Effector CD4-positive, alpha-beta T cell (primary cell): Measurements from ENCODE around the gene GLYATL3.

ENCODE experiments used
- DNase-seq: peaks from one replicate; pipeline ENCODE4 v3.0.0-alpha.2; 2020

Gene GLYATL3

GRCh38 chr6:49514571-49515484 is 15.1 kb downstream of the GLYATL3 start:
- DNase-seq = no peak

DNA sequence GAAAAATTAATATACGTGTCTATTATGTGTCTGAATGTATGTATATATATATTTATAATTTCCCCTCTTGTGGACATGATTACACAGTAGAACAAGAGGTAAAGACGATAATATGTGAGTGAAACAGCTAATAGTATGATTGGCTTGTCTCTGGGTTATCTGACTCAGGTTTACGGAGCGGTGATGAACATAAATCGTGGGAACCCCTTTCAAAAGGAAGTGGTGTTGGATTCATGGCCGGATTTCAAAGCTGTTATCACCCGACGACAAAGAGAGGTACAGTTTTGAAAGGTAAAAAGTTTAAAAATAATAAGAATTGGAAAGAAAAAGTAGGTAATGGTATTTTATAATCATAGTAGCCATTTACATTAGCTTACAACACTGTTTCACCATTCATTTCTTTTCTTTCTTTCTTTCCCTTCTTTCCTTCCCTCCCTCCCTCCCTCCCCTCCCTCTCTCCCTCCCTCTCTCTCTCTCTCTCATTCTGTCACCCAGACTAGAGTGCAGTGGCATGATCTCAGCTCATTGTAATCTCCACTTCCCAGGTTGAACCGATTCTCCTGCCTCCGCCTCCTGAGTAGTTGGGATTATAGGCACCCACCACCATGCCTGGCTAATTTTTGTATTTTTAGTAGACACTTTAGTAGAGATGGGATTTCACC is 15.9 kb downstream of the GLYATL3 start:
- DNase-seq = no peak

DNA sequence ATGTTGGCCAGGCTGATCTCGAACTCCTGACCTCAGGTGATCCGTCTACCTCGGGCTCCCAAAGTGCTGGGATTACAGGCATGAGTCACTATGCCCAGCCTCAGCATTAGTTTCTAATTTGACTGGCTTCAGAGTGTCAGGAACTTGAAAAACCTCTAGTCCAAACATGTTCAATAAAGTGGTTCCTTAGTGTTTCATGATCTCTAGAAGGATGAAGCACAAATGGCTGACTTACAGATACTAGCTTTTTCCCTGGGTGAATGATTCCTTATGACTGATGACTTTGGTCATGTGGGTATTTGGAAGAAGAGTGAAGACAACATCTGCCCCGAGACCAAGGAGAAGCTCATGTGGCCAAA is 16.4 kb downstream of the GLYATL3 start:
- no peak for DNase-seq

GRCh38 chr6:49517919-49518318 is 18.2 kb downstream of the GLYATL3 start:
- no peak for DNase-seq

DNA sequence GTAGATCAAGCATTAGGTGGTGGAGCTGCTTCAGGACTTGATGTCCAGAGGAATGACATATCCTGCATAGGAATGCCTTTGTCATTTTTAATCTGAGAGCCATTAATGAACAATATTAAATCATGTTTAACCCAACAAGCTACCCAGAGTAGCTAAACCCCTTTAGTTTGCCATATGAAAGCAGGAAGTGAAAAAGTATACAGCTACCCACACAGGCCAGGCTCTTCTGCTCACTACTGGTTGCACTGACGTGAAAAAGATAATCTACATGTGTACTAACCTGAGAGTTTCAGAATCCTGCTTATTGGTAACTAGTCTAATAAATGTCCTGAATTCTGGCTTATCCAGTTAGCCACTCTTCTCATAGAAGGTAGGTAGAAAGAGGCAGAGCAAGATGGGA is 19.9 kb downstream of the GLYATL3 start:
- no peak for DNase-seq

GRCh38 chr6:49522710-49523593 is 23.2 kb downstream of the GLYATL3 start:
- DNase-seq = no peak

- DNase-seq = no peak
Observed at GRCh38 chr6:49523901-49524300, 24.2 kb downstream of the GLYATL3 start.

DNA sequence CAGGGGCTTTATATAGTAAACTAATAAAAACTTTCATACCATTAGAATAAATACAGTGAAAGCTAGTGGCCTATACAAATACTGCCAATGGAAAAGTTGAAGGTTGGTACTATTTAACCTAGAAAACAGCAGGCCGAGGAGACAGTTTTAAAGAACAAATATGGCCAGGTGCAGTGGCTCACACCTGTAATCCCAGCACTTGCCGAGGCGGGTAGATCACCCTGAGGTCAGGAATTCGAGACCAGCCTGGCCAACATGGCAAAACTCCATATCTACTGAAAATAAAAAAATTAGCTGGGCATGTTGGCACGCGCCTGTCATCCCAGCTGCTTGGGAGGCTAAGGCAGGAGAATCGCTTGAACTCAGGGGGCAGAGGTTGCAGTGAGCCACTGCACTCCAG is 24.8 kb downstream of the GLYATL3 start:
- DNase-seq = no peak

- no peak for DNase-seq
Observed at GRCh38 chr6:49526598-49526997, 26.9 kb downstream of the GLYATL3 start.

DNA sequence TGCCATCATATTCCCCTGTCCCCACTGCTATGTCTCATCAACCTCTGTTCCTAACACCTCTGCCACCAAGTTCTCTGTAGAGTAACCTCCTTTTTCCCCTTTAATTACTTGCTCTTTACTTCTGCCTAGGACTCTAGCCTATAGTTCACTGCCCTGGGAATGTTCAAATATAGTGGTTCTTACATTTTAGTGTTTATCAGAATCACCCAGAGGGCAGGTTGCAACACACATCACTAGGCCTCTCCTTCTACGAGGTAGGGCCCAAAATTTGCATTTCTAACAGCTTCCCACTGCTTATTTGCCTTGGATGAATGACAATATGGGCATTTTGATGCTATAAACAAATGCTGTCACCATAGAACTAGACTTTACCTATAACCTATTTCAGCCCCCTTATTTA is 27.6 kb downstream of the GLYATL3 start:
- DNase-seq = no peak

- DNase-seq = no peak
Observed at GRCh38 chr6:49528571-49528970, 28.8 kb downstream of the GLYATL3 start.

GRCh38 chr6:49530141-49530776 is 30.5 kb downstream of the GLYATL3 start:
- DNase-seq = no peak

GRCh38 chr6:49531774-49532569 is 32.2 kb downstream of the GLYATL3 start:
- DNase-seq = no peak

- no peak for DNase-seq
Observed at GRCh38 chr6:49535795-49536194, 36.1 kb downstream of the GLYATL3 start.

GRCh38 chr6:49539102-49539501 is 39.4 kb downstream of the GLYATL3 start:
- no peak for DNase-seq

DNA sequence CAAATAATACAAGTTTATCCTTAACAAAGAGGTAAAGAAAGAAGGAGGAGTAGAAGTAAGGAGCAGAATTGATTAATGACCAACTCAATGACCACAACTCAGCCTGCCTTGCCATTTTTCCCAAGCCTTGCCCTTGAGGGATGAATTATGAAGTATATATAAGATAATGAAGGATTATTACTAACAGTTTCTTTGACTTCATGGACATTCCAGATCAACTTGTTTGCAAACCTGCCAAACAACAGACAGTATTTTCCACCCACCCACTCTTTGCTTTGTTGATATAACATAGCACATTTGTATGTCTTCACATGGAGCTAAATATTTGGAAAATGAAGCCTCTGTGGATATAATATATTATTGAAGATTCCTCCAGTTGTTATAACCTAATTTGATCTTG is 40.9 kb downstream of the GLYATL3 start:
- no peak for DNase-seq

DNA sequence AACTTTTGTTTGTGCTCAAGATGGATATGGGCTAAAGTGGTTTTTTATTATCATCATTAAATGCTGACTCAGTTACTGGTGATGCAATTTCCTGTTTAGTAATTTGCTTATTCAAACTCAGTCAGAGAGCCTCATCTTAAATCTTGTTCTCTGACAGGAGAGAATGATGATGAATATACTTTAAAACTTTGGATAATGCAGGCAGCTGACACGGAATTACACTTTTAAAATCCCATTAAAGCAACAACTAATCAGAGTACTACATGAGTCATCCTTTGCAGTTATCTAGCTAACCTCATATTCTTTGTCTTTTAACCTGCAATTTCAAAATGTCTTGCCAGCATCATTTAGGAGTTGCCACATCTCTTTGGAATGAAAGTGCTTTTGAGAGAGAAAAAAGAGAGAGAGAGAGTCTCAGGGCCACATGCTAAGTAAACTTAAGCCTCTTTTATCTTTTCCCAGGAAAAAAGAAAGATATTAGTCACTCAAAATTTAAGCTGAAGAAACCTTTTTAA is 41.5 kb downstream of the GLYATL3 start:
- no peak for DNase-seq

GRCh38 chr6:49541936-49542335 is 42.2 kb downstream of the GLYATL3 start:
- no peak for DNase-seq

- DNase-seq = no peak
Observed at GRCh38 chr6:49543087-49543858, 43.5 kb downstream of the GLYATL3 start.

DNA sequence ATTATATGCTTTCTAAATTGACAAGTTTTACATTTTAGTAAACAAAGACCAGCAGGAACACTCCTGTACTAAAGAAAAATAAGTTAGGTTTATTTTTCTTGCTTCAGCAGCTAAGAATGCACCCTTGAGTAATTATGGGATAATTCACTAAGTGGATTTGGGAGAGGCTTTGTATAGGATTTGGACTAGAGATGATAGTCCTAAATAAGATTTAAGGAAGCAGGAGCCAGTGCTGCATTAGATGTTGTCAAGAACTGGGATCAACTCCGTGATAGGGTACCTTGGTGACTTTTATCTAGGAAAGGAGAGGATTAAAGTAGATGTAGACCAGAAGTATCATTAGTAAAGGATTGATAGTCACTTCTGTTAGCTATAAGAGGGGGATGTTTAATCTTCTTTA is 46.6 kb downstream of the GLYATL3 start:
- DNase-seq = no peak
